HEK293 (cell line): Measurements from ENCODE around the gene NBDY.

Source experiments
- CTCF ChIP-seq: fragments of 450-650 bp; formaldehyde crosslinking; IDR thresholded peaks from 2 replicates; pipeline ENCODE4 v1.5.1; 2016; ENCODE audit warnings: missing biosample characterization, missing genetic modification characterization
- PRDM1 ChIP-seq: fragments of 450-650 bp; formaldehyde crosslinking; IDR thresholded peaks from 2 replicates; pipeline ENCODE4; 2016; ENCODE audit warnings: missing biosample characterization, missing genetic modification characterization
- REPIN1 ChIP-seq: fragments of 450-650 bp; formaldehyde crosslinking; IDR thresholded peaks from 2 replicates; pipeline ENCODE4 v1.5.1; 2017; ENCODE audit warnings: missing biosample characterization, missing genetic modification characterization, low read depth
- ZBTB7A ChIP-seq: fragments of 450-650 bp; formaldehyde crosslinking; IDR thresholded peaks from 2 replicates; pipeline ENCODE4 v1.5.1; 2016; ENCODE audit warnings: low read depth, missing biosample characterization, missing genetic modification characterization
- ZNF24 ChIP-seq: fragments of 450-650 bp; formaldehyde crosslinking; IDR thresholded peaks from 2 replicates; pipeline ENCODE4 v1.5.1; 2016; ENCODE audit warnings: missing biosample characterization, missing genetic modification characterization
- ZNF473 ChIP-seq: fragments of 450-650 bp; formaldehyde crosslinking; IDR thresholded peaks from 2 replicates; pipeline ENCODE4 v1.5.1; 2017; ENCODE audit warnings: missing biosample characterization, missing genetic modification characterization
- ZNF488 ChIP-seq: fragments of 450-650 bp; formaldehyde crosslinking; IDR thresholded peaks from 2 replicates; pipeline ENCODE4 v1.5.1; 2016; ENCODE audit warnings: missing biosample characterization, missing genetic modification characterization
- ZNF501 ChIP-seq: fragments of 450-650 bp; formaldehyde crosslinking; IDR thresholded peaks from 2 replicates; pipeline ENCODE4 v1.5.1; 2016; ENCODE audit warnings: missing biosample characterization, missing genetic modification characterization
- ZNF785 ChIP-seq: fragments of 450-650 bp; formaldehyde crosslinking; IDR thresholded peaks from 2 replicates; pipeline ENCODE4 v1.5.1; 2016; ENCODE audit warnings: missing biosample characterization, missing genetic modification characterization
- TF ChIP-seq, protein P1 (sequence below): fragments of 450-650 bp; formaldehyde crosslinking; IDR thresholded peaks from 2 replicates; pipeline ENCODE4 v1.5.1; 2017; ENCODE audit warnings: missing biosample characterization, mild to moderate bottlenecking, missing genetic modification characterization, moderate library complexity

- TF ChIP-seq REPIN1 (tag by site-specific recombination) (no peak), ZBTB7A (tag by site-specific recombination) (no peak), ZNF501 (tag by site-specific recombination) (no peak), CTCF (tag by site-specific recombination) (no peak), ZNF24 (tag by site-specific recombination) (no peak), PRDM1 (tag by site-specific recombination) (no peak), ZNF473 (tag by site-specific recombination) (no peak), ZNF488 (no peak), ZNF785 (no peak)
- TF ChIP-seq, protein P1, sequence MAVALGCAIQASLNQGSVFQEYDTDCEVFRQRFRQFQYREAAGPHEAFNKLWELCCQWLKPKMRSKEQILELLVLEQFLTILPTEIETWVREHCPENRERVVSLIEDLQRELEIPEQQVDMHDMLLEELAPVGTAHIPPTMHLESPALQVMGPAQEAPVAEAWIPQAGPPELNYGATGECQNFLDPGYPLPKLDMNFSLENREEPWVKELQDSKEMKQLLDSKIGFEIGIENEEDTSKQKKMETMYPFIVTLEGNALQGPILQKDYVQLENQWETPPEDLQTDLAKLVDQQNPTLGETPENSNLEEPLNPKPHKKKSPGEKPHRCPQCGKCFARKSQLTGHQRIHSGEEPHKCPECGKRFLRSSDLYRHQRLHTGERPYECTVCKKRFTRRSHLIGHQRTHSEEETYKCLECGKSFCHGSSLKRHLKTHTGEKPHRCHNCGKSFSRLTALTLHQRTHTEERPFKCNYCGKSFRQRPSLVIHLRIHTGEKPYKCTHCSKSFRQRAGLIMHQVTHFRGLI, result no peak
Measured at GRCh38 chrX:56793521-56794320, 64.7 kb downstream of the NBDY start.
